GM11168 (cell line): ENCODE measurements around the gene EID1.
"Not testable (repeated sequence)": the region's sequence is repeated elsewhere in the genome, so short reads cannot be mapped to it uniquely, and the experiment has no call there.

Experiments
- in situ Hi-C: fragments of 300-500 bp; cut with MboI; formaldehyde crosslinking; loops from one replicate; pipeline ENCODE4 v1.12.0; 2022; ENCODE audit warnings: low sequenced_read_pairs; ENCODE audit not compliant: unreplicated experiment

The EID1 gene

DNA sequence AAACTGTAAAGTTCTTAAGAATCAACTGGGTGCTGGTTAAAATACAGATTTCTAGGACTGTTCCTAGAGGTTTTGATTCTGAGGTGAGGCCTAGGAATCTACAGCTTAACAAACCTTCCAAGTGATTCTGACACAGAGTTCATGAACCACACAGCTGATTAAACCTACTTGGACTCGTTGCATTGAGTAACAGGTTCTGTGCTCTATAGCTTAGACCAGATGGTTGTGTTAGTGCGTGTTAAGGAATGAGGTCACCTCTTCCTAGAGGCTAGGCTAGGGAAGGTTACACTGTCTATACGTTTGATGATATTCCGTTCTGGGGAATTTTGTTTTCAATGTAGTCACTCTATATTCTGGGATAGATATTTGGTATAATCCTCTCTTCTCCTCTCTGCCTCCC is 21.9 kb downstream of the EID1 start:
- in situ Hi-C loops: no loop called here

DNA sequence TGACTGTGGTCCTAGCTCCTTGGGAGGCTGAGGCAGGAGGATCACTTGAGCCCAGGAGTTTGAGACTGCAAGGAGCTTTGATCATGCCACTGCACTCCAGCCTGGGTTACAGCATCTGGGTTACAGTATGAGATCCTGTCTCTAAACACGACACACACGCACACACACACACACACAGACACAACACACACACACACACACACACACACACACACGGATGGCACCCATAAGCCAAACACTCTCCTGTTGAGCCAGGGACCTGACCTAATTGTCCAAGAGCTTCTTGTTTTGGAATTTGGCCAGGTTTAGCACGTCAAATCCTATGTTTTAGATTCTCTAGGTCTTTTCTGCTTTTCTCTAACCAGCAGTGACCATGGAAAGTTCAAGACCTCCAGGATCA is 26.8 kb downstream of the EID1 start:
- in situ Hi-C loops: no loop called here

DNA sequence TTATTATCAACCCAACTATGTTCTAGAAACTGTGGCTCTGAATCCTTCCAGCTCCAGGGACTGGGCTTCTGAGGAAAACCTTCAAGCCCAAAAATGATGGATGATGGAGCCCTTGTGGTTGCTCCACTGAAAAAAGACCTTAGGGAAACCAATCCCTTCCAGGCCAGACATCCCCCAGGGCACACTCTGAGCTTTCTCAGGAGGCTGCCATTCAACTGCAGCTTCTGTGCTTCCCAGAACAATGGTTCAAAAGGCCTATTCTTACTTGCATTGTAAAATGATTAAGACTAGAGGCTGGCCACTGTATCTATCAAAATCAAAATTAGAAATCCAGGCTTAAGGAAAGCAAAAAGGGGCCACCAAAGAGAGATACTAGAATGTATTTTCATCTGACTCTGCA is 27.3 kb downstream of the EID1 start:
- in situ Hi-C loops: no loop called here

DNA sequence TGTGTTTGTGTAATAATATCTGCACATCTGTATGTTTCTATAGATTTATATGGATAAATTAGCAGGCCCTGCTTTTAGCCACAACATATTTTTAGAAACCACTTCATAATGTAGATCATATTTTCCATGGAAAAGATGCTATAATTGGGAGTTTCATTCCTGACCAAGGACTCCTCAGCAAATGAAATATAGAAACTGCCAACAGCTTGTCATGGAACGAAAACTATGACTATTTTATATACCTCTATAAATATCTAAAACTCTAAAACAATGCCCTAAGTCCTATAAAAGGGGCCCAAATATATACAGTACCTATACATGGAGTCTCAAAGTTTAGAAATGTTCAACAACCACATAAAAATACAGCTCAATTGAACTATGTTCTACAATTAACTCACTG is 27.9 kb downstream of the EID1 start:
- in situ Hi-C loops: no loop called here

DNA sequence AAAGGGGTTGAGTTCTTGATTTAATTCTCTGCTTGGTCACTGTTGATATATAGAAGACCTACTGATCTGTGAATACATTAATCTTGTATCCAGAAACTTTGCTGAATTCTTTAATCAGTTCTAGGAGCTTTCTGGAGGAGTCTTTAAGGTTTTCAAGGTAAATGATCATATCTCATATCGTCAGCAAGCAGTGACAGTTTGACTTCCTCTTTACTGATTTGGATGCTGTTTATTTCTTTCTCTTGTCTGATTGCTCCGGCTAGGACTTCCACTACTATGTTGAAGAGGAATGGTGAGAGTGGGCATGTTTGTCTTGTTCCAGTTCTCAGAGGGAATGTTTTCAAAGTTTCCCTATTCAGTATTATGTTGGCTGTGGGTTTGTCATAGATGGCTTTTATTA is 31.4 kb downstream of the EID1 start:
- in situ Hi-C loops: not testable (repeated sequence)

DNA sequence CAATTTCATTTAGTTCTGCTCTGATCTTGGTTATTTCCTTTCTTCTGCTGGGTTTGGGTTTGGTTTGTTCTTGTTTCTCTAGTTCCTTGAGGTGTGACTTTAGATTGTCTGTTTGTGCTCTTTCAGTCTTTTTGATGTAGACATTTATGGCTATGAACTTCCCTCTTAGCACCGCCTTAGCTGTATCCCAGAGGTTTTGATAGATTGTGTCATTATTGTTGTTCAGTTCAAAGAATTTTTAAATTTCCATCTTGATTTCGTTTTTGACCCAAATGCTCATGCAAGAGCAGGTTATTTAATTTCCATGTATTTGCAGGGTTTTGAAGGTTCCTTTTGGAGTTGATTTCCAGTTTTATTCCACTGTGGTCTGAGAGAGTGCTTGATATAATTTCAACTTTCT is 32.6 kb downstream of the EID1 start:
- in situ Hi-C loops: not testable (repeated sequence)

DNA sequence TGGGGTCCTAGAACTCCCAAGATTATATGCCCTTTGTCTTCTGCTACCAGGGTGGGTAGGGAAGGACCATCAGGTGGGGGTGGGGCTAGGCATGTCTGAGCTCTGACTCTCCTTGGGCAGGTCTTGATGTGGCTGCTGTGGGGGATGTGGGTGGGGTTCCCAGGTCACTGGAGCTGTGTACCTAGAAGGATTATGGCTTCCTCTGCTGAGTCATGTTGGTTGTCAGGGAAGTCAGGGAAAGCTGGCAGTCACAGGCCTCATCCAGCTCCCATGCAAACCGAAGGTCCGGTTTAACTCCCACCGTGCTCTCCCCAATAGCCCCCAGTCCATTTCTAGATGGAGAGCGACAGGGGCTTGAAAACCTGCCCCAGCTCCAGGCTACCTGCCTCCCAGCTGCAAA is 35.2 kb downstream of the EID1 start:
- in situ Hi-C loops: no loop called here

DNA sequence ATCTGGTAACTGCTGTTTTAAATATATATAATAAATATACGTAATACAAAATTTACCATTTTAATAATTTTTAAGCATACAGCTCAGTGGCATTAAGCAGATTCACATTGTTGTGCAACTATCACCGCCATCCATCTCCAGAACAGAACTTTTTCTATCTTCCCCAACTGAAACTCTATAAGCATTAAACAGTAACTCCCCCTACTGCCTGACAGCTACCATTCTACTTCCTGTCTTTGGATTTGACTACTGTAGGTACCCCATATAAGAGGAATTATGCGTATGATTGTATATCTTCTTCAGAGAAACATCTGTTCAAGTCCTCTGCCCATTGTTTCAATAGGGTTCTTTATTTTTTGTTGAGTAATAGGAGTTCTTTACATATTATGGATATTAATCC is 36.8 kb downstream of the EID1 start:
- in situ Hi-C loops: no loop called here

DNA sequence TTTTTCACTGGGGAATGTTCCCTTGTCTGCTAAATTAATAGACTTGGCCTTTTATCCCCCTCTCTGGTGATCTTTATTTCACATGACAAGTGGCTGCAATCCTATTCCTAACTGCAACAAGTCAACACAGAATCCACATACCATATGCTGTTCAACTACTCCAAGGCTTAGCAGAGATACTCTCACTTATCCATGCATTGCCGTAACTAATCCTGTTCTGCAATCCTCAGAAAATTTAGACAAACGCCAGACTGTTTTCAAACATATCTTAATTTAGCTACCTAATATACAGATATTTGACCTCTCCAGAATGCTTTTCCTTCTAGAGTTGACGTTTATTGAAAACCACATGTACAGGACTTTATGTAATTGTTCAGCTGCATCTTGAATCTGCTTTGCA is 37.9 kb downstream of the EID1 start:
- in situ Hi-C loops: no loop called here

DNA sequence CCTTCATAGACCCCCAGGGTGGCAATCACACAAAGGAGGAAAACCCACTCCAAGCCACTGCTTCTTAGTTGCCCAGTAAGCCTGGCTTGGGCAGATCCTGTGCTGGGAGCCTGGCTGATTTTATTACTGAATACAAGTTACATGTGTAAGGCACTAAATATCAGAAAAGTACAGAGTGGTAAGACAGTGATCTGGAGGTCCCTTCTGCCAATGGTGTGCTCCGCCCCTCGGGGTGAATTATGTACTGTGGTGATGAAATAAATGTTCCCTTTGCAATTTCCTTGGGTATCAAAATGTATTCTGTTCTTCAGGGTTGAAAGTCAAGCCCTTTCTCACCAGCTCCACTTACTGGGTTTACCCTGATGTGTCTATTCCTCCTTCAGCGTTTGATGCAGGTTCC is 38.8 kb downstream of the EID1 start:
- in situ Hi-C loops: no loop called here

DNA sequence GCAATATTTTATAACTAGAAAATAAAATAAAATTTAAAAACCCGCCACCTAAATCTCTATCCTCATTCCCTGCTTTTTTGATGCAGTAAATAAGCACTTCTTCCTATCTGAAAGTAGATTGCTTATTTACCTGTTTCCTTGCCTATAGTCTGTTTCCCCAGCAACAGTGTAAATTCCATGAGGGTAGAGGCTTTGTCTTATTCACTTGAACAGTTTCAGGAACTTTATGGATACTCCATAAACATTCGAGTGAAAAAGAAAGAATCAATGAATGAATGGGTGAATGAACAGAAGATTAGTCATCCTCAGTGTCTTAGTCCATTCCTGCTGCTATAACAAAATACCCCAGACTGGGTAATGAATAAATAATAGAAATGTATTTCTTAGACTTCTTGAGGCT is 44.1 kb downstream of the EID1 start:
- in situ Hi-C loops: no loop called here

DNA sequence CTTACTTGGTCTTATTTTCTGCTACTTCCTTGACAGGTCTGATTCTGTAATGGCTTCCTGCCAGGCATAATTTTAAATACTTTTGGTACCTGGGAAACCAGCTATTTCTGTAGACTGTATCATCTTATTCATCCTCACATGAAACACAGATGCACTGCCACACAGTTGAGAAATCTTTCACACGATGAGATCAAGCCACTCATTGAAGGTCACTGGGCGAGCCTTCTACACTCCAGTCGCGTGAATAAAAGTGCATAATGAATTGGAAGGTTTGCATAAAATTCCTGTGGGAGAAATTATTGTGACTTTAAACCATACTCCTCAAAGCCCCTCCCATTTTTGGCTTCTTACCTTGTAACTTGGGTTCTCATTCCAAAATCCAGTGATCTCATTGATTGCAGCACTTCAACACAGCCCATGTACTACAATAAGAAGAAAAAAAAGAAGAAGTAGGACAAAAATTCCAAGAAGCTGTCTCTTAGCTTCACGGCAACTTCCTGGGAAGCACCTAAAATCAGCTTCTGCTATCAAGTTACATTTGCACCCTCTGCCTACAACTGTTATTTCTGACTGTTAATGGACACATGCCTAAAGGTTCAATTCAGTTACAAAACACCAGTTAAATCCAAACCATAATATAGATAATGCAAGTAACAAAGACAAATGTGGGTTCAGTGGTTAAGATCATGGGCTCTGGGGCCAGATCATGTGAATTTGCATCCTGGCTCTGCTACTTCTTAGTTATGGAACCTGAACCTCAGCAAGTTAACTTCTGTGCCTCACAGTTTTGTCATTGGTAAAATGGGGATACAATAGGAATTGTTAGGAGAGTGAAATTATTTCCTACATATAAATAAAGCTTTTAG is 46.8 kb downstream of the EID1 start:
- in situ Hi-C loops: no loop called here

DNA sequence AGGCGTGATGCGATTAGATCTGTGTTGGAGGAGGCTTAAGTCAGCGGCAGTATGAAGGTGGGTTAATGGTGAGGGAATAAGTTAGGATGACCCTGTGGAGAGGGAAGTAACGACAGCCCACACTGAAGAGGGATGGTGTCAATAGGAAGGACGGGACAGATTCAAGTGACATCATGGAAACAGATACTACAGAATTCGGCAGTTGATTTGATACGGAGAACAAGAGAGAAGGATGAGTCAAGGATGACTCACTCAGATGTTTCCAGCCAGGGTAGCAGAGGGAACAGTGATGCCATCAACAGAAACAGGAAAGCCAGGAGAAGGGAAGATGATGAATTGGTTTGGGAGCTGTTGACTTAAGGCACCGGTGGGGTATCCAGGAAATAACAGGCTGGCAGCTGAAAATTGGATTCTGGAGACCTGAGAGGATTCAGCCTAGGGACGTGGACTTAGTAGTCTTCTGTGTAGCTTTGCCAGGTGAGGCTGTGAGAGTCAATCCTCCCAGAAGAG is 47.8 kb downstream of the EID1 start:
- in situ Hi-C loops: no loop called here

DNA sequence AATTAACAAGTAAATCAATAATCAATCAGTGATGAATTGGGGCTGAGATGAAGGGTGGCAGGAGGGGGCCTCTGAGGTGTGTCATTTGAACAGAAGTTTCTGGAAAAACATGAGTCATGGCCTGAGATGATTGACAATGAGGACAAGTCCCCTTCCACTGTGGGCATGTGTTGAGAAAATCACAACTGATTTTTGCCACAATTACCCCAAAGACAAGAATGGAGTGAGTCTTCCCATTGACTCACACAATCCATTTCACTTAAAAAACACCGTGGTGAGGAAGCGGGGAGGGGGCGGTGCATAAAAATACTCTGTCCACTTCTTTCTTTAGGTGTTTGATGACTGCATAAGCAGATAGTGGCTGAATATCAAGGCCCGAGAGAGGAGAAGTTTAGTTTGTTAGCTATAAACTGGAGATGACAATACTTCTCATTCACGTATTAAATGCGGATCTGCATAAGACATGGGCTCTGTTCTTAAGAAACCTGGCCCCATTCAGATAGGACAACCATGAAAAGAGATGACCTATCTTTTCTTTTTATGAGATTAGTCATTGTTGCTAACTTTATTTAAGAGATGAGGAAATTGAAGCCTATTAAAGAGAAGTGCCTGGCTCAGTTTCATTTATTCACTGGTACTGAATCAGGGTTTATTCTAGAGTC is 51.1 kb downstream of the EID1 start:
- in situ Hi-C loops: no loop called here

DNA sequence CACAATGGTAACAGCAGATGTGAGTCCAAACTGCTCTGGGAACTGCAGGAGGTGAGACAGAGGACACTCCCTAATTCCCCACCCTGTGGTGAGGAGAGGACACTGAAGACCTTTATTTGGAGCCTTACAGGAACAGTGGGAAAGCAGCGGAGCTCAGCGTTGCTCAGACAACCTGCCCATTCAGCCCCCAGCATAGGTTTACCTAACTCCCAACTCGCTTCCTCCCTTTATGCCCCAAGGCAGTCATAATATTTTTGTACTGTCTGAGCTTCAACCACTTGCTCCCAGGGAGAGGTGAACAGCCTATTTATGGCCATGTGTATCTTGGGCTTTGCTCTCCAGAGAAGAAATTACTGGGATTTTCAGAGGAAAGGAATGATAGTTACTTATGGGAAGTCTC is 51.7 kb downstream of the EID1 start:
- in situ Hi-C loops: no loop called here
